ENCODE data around the gene PNPLA6. TPM values are rescaled to one million over a fixed set of nuclear protein-coding genes. Genes with fewer than 3 reads are reported as not detected.
A peak's percentile ranks its signal among the peaks of the same experiment; 100 is the strongest.

PNPLA6 gene
- total and polyA plus RNA-seq, 2 experiments from 2014 or later, result 66.6 to 135 TPM

- DNase-seq (ENCODE audit: low spot score) (no peak), ATAC-seq (no peak)
- Histone ChIP-seq H3K36me3 (ENCODE audit: insufficient read depth) (no peaks in the 10 kb centered on the region), H3K27ac (ENCODE audit: low read depth) (no peak overlapping the region), H3K4me2 (peak overlapping the region; percentile 87), H3F3A (replicated peaks; ENCODE audit: low read depth) (no peaks in the 10 kb centered on the region), H4K20me1 (replicated peaks; ENCODE audit: insufficient read depth) (no peaks in the 10 kb centered on the region), H3K27me3 (ENCODE audit: insufficient read depth) (no peaks in the 10 kb centered on the region), H3K4me1 (ENCODE audit: insufficient read depth) (peaks cover 3% of the 10 kb centered on the region; the same call in 1 of the 2 replicates), H3K4me3 (peak overlapping the region; percentile 49), H3K9me2 (ENCODE audit: insufficient read depth) (no peaks in the 10 kb centered on the region), H3K79me2 (replicated peaks; ENCODE audit: insufficient read depth) (no peaks in the 10 kb centered on the region), H2AFZ (no peak overlapping the region)
- TF ChIP-seq POLR2AphosphoS5 (IDR thresholded peaks at IDR 0.05; ENCODE audit: low read depth), result no peak
- TF ChIP-seq STAT1 (IDR thresholded peaks at IDR 0.05; ENCODE audit: unreplicated experiment), result no peak
- TF ChIP-seq EZH2phosphoT487 (IDR thresholded peaks at IDR 0.05; ENCODE audit: unreplicated experiment), result no peak
- TF ChIP-seq CTCF (conservative IDR thresholded peaks at IDR 0.05; ENCODE audit: low read depth in 2 of 2), result no peak
- TF ChIP-seq NANOG (IDR thresholded peaks at IDR 0.05; ENCODE audit: borderline replicate concordance), result no peak
- TF ChIP-seq, protein P1, sequence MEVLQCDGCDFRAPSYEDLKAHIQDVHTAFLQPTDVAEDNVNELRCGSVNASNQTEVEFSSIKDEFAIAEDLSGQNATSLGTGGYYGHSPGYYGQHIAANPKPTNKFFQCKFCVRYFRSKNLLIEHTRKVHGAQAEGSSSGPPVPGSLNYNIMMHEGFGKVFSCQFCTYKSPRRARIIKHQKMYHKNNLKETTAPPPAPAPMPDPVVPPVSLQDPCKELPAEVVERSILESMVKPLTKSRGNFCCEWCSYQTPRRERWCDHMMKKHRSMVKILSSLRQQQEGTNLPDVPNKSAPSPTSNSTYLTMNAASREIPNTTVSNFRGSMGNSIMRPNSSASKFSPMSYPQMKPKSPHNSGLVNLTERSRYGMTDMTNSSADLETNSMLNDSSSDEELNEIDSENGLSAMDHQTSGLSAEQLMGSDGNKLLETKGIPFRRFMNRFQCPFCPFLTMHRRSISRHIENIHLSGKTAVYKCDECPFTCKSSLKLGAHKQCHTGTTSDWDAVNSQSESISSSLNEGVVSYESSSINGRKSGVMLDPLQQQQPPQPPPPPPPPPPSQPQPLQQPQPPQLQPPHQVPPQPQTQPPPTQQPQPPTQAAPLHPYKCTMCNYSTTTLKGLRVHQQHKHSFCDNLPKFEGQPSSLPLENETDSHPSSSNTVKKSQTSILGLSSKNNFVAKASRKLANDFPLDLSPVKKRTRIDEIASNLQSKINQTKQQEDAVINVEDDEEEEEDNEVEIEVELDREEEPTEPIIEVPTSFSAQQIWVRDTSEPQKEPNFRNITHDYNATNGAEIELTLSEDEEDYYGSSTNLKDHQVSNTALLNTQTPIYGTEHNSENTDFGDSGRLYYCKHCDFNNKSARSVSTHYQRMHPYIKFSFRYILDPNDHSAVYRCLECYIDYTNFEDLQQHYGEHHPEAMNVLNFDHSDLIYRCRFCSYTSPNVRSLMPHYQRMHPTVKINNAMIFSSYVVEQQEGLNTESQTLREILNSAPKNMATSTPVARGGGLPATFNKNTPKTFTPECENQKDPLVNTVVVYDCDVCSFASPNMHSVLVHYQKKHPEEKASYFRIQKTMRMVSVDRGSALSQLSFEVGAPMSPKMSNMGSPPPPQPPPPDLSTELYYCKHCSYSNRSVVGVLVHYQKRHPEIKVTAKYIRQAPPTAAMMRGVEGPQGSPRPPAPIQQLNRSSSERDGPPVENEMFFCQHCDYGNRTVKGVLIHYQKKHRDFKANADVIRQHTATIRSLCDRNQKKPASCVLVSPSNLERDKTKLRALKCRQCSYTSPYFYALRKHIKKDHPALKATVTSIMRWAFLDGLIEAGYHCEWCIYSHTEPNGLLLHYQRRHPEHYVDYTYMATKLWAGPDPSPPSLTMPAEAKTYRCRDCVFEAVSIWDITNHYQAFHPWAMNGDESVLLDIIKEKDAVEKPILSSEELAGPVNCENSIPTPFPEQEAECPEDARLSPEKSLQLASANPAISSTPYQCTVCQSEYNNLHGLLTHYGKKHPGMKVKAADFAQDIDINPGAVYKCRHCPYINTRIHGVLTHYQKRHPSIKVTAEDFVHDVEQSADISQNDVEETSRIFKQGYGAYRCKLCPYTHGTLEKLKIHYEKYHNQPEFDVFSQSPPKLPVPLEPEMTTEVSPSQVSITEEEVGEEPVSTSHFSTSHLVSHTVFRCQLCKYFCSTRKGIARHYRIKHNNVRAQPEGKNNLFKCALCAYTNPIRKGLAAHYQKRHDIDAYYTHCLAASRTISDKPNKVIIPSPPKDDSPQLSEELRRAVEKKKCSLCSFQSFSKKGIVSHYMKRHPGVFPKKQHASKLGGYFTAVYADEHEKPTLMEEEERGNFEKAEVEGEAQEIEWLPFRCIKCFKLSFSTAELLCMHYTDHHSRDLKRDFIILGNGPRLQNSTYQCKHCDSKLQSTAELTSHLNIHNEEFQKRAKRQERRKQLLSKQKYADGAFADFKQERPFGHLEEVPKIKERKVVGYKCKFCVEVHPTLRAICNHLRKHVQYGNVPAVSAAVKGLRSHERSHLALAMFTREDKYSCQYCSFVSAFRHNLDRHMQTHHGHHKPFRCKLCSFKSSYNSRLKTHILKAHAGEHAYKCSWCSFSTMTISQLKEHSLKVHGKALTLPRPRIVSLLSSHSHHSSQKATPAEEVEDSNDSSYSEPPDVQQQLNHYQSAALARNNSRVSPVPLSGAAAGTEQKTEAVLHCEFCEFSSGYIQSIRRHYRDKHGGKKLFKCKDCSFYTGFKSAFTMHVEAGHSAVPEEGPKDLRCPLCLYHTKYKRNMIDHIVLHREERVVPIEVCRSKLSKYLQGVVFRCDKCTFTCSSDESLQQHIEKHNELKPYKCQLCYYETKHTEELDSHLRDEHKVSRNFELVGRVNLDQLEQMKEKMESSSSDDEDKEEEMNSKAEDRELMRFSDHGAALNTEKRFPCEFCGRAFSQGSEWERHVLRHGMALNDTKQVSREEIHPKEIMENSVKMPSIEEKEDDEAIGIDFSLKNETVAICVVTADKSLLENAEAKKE (CRISPR knock-in tag; IDR thresholded peaks at IDR 0.05), result no peak
- TF ChIP-seq ZNF114 (CRISPR knock-in tag; IDR thresholded peaks at IDR 0.05), result no peak
- TF ChIP-seq ETS1 (IDR thresholded peaks at IDR 0.05), result no peak
- no peak for TF ChIP-seq CREB1 (CRISPR knock-in tag; IDR thresholded peaks at IDR 0.05; ENCODE audit: low read depth)
- no peak for TF ChIP-seq JUNB (IDR thresholded peaks at IDR 0.05; ENCODE audit: unreplicated experiment)
- TF ChIP-seq EZH2 (IDR thresholded peaks at IDR 0.05; ENCODE audit: low read depth, unreplicated experiment), result no peak
- TF ChIP-seq, protein P2, sequence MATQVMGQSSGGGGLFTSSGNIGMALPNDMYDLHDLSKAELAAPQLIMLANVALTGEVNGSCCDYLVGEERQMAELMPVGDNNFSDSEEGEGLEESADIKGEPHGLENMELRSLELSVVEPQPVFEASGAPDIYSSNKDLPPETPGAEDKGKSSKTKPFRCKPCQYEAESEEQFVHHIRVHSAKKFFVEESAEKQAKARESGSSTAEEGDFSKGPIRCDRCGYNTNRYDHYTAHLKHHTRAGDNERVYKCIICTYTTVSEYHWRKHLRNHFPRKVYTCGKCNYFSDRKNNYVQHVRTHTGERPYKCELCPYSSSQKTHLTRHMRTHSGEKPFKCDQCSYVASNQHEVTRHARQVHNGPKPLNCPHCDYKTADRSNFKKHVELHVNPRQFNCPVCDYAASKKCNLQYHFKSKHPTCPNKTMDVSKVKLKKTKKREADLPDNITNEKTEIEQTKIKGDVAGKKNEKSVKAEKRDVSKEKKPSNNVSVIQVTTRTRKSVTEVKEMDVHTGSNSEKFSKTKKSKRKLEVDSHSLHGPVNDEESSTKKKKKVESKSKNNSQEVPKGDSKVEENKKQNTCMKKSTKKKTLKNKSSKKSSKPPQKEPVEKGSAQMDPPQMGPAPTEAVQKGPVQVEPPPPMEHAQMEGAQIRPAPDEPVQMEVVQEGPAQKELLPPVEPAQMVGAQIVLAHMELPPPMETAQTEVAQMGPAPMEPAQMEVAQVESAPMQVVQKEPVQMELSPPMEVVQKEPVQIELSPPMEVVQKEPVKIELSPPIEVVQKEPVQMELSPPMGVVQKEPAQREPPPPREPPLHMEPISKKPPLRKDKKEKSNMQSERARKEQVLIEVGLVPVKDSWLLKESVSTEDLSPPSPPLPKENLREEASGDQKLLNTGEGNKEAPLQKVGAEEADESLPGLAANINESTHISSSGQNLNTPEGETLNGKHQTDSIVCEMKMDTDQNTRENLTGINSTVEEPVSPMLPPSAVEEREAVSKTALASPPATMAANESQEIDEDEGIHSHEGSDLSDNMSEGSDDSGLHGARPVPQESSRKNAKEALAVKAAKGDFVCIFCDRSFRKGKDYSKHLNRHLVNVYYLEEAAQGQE (IDR thresholded peaks at IDR 0.05; ENCODE audit: unreplicated experiment), result no peak
- no peak for TF ChIP-seq ZNF331 (CRISPR knock-in tag; IDR thresholded peaks at IDR 0.05; ENCODE audit: low read depth)
- H3K27ac Mint-ChIP-seq, result peak overlapping the region; percentile 86; the same call in 1 of the 2 replicates
- peaks cover 7% of the 10 kb centered on the region for H3K27me3 Mint-ChIP-seq (ENCODE audit: insufficient read depth, low read depth, poor library complexity)
- no peaks in the 10 kb centered on the region; the same call in 2 of the 3 replicates for H3K9me3 Mint-ChIP-seq
- H3K4me1 Mint-ChIP-seq, result peaks cover 3% of the 10 kb centered on the region; the same call in 2 of the 3 replicates
- peak overlapping the region; percentile 77 for H3K4me3 Mint-ChIP-seq
- H3K36me3 Mint-ChIP-seq (ENCODE audit: low read depth), result peaks cover 6% of the 10 kb centered on the region
These were observed 14.8 kb downstream of the PNPLA6 start for GRCh38 chr19:7550169-7550770.
